ENCODE data around the gene SOCS1.
A peak's percentile ranks its signal among the peaks of the same experiment; 100 is the strongest.

SOCS1 gene

DNA sequence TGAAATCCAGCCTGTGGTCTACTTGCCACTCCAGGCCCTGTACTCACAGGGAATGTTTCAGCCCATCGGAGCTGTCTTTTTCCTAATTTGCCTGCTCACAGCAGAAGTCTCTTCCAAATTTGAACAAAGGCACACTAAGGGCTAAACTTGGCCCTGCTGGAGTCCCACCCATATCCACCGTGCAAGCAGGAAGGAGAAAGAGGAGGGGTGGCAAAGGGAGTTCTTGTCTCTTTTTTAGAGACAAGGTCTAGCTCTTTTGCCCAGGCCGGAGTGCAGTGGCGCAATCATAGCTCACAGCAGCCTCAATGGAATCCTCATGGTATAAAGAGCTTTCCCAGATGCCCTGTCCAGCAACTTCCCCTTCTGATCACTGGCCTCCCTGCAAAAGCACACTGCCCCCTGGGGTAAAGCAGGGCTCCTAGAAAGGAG is 27.8 kb upstream of the SOCS1 start:
- DNase-seq, result no peak

GRCh38 chr16:11280616-11281522 is 24.9 kb upstream of the SOCS1 start, which contains the start of gene PRM1:
Gene PRM1 (minus strand): TSS chr16:11281330. CDS start chr16:11281238, 92 bp downstream.
- no peak for DNase-seq

- DNase-seq, result no peak
These were observed 23.0 kb upstream of the SOCS1 start for GRCh38 chr16:11278681-11279628.

DNA sequence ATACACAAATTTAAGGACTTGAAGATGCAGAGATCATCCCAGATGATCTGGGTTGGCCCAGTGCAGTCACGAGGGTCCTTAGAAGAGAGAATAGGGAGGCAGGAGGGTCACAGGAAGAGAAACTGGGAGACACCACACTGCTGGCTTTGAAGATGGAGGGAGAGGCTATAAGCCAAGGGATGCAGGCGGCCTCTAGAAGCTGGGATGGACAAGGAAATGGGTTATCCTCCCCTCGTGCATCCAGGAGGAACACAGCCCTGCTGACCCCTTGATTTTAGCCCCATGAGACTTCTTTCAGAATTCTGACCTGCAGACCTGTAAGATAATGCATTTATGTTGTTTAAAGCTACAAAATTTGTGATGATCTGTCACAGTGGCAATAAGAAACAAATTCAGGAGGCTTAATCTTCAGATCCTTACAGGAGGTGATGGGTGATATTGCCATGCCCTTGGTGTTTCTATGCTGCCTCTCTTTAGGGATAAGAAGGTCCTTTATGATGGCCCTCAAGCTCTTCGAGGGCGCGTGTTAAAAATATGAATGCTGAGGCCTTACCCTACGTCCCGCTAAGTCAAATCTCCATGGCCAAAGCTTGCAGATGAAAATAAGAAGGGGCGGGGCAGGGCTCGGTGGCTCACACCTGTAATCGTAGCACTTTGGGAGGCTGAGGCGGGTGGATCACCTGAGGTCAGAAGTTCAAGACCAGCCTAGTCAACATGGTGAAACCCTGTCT is 21.8 kb upstream of the SOCS1 start:
- no peak for DNase-seq

DNA sequence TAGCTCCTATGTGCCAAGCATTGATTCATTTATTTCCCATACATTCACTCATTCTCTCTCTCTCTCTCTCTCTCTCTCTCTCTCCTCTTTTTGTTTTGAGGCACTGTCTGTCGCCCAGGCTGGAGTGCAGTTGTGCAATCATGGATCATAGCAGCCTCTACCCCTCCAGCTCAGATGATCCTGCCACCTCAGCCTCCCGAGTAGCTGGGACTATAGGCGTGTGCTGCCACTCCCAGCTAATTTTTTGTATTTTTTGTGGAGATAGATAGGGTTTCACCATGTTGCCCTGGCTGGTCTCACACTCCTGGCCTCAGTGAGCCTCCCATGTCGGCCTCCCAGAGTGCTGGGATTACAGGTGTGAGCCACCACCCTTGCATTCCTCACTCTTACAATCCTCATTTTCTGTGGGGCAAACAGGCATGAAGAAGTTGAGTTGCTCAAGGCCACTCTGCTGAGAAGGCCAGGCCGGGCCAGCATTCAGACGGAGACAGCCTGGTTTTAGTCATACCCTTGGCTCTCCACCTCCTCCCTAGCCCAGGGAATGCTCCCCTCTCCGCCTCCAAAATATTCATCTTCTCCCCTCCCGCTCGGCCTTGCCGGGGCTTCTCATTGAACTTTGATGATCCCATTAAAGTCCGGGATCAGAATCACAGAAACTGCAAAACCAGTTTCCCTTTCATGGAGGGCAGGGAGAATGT is 21.0 kb upstream of the SOCS1 start:
- DNase-seq, result no peak

- DNase-seq, result no peak
These were observed 20.3 kb upstream of the SOCS1 start, which contains the start of gene PRM2 for GRCh38 chr16:11276143-11276895. Gene PRM2 (minus strand): TSS chr16:11276480. CDS start chr16:11276370, 110 bp downstream.

DNA sequence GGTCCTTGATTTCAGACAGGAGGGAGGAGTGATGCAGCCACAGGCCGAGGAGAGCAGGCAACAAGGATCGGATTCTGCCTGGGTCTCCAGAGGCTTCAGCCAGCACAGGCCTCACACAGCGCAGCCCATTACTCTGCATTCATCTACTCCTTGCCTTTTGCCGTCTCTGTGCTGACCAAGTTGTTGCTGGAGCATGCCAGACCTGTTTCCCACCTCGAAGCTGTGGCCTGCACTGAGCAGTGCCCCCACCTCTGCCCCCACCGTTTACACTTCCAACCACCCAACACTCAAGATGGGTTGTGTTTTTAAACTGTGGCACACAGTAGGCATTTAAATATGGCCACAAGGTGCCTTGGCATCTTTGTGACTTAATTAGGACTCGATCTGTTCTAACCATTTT is 19.0 kb upstream of the SOCS1 start:
- DNase-seq, result no peak

DNA sequence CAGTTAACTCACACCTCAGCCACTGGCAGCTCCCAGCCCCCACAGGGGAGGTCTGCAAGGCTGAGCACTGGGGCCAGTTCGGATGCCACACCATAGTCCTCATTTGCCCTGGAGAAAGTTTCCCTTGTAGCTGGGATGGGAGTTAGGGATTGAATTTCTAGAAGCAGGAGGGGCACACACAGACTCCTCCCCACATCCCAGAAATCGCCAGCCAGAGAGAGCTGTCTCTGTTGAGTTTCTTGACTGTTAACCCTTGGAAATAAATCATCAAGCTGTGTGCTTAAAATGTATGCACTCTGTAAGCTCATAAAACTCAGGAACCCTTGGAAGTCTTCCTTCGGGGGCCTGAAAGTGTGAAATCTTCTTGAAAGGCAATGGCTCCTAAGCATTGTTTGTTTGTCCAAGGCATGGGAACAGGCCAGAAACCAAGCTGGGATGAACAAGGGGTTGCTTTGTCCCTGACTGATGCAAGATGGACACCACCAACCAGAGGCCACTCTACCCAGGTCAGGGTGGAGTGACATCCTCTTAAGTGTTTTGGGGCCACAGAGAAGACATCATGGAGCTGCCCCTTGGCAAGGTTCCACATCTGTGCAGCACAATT is 17.8 kb upstream of the SOCS1 start:
- DNase-seq, result no peak

DNA sequence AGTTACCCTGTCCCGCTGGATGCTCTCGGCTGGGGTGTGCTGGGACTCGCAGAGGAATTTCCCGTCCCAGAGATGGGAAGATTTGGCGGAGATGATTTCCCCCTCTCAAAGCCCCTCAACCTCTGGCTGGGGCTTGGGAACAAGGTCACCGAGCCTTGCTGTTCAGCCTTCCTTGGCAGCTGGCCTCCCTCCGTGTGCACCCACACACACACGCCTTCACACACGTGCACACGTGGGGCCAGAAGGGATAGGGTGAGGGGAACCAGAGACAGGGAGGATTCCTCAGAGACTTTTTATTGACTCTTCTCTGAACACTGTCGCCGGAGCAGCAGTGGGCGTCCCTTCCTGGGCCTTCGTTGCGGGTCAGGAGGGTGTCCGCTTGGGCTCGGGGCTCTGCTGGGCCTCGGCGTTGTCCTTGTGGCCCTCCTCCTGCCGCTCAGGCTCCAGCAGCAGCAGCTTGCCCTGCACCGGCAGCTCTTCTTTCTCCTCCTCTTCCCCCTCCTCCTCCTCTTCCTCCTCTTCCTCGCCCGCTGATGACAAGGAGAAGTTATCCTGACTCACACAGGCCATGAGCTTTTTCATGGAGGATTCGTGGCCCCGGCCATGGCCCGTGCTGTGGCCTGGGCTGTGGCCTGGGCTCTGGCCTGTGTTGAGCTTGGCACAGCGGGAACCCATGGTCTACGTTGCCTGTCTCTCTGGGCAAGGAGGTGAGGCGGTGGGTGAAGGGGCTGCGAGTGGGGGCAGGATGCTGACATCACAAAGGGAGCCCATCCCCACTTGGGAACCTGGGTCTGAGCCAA is 17.1 kb upstream of the SOCS1 start, which contains the start of gene PRM3:
Gene PRM3, minus strand, starts transcription at position 709 of the 800 bp plus-strand sequence. Its CDS starts 34 bp downstream, at position 675.
- no peak for DNase-seq

DNA sequence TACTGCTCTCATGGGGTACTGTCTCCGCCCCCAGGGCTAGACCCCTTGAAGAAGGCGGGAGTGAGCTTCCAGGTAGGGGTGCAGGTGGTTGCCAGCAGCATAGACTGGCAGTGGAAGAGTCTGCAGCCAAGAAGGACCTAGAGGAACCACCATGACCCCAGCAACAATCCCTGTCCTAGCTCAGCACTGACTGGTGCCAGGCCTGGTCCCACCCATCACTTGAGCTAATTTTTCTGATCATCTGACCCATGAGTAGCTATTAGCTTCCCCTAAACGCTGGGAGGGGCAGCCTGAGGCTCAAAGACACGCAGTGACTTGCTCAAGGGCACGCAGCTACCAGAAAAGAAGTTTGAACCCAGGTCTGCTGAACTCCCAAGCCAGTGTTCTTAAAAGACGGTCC is 16.5 kb upstream of the SOCS1 start:
- no peak for DNase-seq

DNA sequence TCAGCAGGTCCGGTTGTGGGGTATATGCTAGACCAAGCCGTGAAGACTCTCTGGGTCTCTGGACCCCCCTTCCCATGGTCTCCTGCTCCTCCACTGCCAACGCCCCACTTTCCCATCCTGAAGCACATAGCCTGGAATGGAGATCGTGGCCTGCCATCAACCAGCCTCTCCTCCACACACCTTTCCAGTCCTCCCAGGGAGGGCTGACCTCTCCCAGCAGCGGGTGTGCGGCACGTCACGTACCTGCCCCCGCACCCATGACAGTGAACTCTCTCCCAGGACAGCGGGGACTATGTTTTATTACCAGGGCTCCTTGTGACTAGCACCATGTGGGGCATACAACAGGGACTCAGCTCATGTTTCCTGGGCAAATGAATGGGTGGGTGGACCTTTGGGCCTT is 15.6 kb upstream of the SOCS1 start:
- no peak for DNase-seq

GRCh38 chr16:11270602-11271162 is 14.7 kb upstream of the SOCS1 start:
- no peak for DNase-seq

DNA sequence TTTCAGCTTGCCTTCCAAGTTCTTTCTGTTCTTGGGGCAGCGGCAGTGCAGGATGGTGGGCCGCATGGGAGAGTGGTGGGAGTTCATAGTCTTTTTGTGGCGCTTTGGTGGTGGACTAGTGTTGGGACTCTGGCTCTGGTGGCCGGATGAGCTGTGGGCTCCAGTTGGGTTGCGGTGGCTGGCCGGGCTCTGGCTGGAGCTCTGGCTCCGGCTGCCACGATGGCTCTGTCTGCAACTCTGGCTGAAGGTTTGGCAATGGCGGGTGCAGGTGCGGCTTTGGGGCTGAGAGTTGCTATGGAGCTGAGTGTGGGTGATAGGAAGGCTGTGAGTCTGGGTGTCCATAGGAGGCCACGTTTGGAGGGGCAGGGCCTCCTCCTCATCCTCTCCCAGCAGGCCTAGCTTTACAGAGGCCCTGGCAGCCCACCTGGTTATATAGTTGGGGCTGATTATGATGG is 12.9 kb upstream of the SOCS1 start, which contains the start of gene TNP2:
Gene TNP2, minus strand, starts transcription at position 405 of the 455 bp plus-strand sequence. Its CDS starts 63 bp downstream, at position 342.
- DNase-seq, result no peak

DNA sequence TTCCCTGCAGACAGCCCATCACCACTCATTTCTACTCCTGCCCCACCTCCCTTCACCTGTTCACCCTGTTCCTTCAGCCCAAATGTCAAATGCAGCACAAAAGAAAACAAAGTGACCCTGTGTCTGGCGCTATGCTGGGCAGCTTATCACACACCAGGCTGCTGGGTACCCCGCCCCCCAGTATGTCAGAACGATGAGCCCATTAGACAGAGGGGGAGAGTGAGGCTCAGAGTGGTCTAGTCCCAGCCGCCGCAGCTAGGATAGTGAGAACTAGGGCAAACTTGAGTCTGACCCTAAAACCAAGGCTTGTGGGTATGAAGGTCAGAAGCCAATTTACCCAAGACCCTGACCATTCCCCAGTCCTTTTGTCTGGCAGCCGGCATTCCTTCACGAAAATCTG is 9.1 kb upstream of the SOCS1 start:
- no peak for DNase-seq

DNA sequence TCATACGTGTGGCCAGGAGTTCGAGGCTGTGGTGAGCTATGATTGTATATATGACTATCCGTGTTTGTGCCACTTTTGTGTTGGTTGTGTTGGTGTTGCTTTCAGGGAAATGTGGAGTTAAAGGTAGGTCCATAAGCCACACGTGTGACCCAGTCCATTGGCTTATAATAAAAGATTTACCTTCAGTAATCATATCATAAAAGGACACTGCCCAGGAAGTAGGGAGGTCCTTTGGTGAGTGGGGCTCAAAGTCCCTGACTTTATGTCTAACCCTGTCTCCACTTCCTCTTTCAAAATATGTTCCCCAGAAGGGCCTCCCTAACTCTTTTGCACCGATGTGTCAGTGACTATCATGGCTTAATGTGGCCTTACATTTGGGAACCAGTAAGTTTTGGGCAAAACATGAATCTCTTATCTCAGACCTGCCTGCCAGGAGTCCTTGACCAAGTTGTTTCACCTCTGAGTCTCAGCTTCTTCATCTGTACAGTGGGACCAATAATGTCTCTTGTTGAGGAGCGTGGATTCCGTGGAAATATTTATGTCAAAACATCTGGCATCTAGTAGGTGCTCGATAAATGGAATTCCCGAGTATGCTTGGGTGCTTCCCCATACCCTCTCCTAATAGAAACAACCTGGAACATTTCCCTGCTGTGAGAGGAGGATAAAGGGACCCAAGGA is 8.3 kb upstream of the SOCS1 start:
- DNase-seq, result no peak

- peak; percentile 64 for DNase-seq
These were observed 7.7 kb upstream of the SOCS1 start for GRCh38 chr16:11263737-11264136.

- no peak for DNase-seq
These were observed 6.9 kb upstream of the SOCS1 start for GRCh38 chr16:11262915-11263314.

DNA sequence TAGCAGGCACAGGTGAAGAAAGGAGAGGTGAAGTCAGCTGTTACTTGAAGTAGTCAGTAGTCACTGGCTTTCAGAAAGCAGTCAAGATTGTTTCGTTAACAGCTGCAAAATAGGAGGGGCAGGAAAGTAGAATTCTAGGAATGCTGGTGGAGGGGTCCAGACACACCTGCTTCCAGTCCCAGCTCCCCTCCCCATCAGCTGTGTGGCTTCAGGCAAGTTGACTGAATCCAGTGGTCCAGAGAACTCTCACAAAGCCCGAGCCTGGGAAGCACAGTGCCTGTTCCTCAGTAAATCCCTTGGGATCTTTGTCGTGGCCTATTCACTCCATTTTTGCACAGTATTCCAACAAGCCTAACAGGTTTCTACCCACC is 4.6 kb upstream of the SOCS1 start:
- no peak for DNase-seq

Data from CD4-positive, alpha-beta T cell treated with Interleukin-17A for 4 hours (primary cell).